ENCODE measurements around the gene METTL25.

DNA sequence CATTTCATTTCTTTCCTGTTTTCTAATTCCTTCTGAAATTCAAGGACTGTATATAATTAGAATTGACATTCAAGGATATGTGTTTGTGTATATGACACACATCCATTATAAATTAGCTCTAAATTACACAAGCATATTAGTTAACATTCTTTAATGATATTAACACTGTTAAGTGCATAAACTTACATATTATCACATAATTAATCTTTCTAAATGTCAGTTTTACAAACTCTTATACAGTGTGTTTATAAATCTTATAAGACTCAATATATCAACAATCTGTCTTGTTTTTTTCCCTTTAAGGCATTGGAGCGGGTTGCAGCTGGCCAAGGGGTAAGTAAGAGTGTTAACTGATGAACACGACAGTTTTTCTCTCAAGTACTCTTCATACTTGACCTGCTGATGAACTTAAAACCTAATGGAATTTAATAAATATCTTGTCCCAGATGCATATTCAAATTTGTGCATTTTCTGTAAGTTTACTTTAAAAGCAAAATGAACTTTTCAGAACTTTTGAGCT is 76.1 kb downstream of the METTL25 start:
- no peak for TF ChIP-seq EZH2 (optimal IDR thresholded peaks at IDR 0.05; ENCODE audit: low read depth, low read length)
- TF ChIP-seq, protein P1, sequence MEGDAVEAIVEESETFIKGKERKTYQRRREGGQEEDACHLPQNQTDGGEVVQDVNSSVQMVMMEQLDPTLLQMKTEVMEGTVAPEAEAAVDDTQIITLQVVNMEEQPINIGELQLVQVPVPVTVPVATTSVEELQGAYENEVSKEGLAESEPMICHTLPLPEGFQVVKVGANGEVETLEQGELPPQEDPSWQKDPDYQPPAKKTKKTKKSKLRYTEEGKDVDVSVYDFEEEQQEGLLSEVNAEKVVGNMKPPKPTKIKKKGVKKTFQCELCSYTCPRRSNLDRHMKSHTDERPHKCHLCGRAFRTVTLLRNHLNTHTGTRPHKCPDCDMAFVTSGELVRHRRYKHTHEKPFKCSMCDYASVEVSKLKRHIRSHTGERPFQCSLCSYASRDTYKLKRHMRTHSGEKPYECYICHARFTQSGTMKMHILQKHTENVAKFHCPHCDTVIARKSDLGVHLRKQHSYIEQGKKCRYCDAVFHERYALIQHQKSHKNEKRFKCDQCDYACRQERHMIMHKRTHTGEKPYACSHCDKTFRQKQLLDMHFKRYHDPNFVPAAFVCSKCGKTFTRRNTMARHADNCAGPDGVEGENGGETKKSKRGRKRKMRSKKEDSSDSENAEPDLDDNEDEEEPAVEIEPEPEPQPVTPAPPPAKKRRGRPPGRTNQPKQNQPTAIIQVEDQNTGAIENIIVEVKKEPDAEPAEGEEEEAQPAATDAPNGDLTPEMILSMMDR (IDR thresholded peaks at IDR 0.05; ENCODE audit: low read length), result no peak
